Measurements from ENCODE around the gene POLA1. TPM values are rescaled to one million over a fixed set of nuclear protein-coding genes. Genes with fewer than 3 reads are reported as not detected.

POLA1 gene
- polyA plus RNA-seq, 1 experiment: 2.2 TPM

DNA sequence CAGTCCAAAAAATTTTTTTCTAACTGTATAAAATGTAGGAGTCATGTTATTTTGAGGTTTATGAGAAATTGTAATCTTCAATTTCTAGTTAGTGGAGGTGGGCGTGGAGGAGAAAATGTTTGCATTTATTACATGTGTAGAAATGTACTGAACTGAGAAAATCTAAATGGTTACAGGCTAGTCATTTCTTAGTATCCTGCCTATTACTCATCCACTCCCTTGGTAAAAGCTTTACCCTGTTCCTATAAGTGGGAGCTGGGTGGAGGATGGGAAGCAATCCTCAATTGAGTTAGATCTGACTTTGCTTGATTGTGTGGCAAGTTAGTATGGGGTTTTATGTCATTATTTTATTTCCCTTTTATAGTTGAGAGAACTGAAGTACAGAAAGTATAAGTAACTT, 73.8 kb downstream of the POLA1 start:
- H3K27me3 ChIP-seq (ENCODE audit: control insufficient read depth, insufficient read depth, low read length): no peaks in the 10 kb centered on the region
- H3K27ac ChIP-seq (ENCODE audit: low read depth, low read length): no peak overlapping the region
- POLR2A ChIA-PET: no interaction called here
- TF ChIP-seq, protein P1, sequence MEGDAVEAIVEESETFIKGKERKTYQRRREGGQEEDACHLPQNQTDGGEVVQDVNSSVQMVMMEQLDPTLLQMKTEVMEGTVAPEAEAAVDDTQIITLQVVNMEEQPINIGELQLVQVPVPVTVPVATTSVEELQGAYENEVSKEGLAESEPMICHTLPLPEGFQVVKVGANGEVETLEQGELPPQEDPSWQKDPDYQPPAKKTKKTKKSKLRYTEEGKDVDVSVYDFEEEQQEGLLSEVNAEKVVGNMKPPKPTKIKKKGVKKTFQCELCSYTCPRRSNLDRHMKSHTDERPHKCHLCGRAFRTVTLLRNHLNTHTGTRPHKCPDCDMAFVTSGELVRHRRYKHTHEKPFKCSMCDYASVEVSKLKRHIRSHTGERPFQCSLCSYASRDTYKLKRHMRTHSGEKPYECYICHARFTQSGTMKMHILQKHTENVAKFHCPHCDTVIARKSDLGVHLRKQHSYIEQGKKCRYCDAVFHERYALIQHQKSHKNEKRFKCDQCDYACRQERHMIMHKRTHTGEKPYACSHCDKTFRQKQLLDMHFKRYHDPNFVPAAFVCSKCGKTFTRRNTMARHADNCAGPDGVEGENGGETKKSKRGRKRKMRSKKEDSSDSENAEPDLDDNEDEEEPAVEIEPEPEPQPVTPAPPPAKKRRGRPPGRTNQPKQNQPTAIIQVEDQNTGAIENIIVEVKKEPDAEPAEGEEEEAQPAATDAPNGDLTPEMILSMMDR (IDR thresholded peaks at IDR 0.05; ENCODE audit: low read depth, low read length): no peak
- H3K9me3 ChIP-seq (ENCODE audit: control insufficient read depth, insufficient read depth, low read length): no peaks in the 10 kb centered on the region
- H3K4me3 ChIP-seq (ENCODE audit: low read depth, low read length): no peak overlapping the region
- no peak for DNase-seq (ENCODE audit: low read depth, low spot score)
- CTCF ChIA-PET: interaction anchor here (2.0 to 4.8 kb wide), 2 partner anchors 15 to 71 kb away, joined by 10 to 21 read pairs; no protein-coding TSS in a partner anchor

DNA sequence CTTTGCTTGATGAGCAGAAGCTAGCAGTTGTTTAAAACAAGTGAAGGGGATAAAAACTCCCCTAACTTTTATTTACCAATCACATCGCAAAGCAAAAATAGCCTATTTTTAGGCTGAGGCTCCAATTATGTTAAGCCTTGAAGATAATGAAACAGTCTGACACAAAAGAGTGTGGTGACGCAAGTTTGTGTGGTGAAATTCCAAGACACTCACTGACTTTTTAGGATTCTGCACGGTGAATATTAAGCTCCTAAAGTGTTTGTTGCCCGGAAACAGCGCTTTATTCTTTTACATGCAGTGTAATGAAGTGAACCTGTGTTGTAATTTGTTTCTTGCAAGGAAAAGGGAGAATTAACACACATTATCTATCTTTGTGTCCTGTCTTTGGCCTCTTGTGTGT, 74.8 kb downstream of the POLA1 start:
- no peak for DNase-seq (ENCODE audit: low read depth, low spot score)
- ChIA-PET CTCF (interaction anchor here (4.8 kb wide), 1 partner anchor 16 kb away, joined by 21 read pairs; no protein-coding TSS in a partner anchor), POLR2A (no interaction called here)
- TF ChIP-seq, protein P1 (IDR thresholded peaks at IDR 0.05; ENCODE audit: low read depth, low read length): no peak
- no peaks in the 10 kb centered on the region for H3K9me3 ChIP-seq (ENCODE audit: control insufficient read depth, insufficient read depth, low read length)
- no peaks in the 10 kb centered on the region for H3K27me3 ChIP-seq (ENCODE audit: control insufficient read depth, insufficient read depth, low read length)
- H3K4me3 ChIP-seq (ENCODE audit: low read depth, low read length): no peak overlapping the region
- no peak overlapping the region for H3K27ac ChIP-seq (ENCODE audit: low read depth, low read length)

DNA sequence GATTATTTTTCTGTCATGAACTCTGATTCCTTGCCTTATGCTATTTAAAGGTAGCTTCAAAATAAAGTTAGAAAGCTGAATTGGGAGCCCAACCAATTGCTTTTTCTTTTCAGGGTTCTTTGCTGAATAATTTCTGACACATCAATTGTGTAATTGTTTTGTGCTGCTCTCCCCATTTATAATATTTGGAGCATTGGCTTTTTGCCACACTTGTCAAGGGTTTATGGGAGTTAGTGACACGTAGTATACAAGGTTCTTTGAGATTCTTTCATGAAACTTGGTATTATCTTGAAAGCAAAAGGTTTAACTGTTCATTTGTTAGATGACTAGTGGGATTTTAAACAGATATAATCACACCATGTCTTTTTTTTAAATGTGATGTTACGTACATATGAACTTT, 80.9 kb downstream of the POLA1 start:
- H3K9me3 ChIP-seq (ENCODE audit: control insufficient read depth, insufficient read depth, low read length): no peaks in the 10 kb centered on the region
- no peaks in the 10 kb centered on the region for H3K27me3 ChIP-seq (ENCODE audit: control insufficient read depth, insufficient read depth, low read length)
- POLR2A ChIA-PET: no interaction called here
- TF ChIP-seq, protein P1 (IDR thresholded peaks at IDR 0.05; ENCODE audit: low read depth, low read length): no peak
- H3K27ac ChIP-seq (ENCODE audit: low read depth, low read length): no peak overlapping the region
- no peak for DNase-seq (ENCODE audit: low read depth, low spot score)
- H3K4me3 ChIP-seq (ENCODE audit: low read depth, low read length): no peak overlapping the region
- CTCF ChIA-PET: no interaction called here

DNA sequence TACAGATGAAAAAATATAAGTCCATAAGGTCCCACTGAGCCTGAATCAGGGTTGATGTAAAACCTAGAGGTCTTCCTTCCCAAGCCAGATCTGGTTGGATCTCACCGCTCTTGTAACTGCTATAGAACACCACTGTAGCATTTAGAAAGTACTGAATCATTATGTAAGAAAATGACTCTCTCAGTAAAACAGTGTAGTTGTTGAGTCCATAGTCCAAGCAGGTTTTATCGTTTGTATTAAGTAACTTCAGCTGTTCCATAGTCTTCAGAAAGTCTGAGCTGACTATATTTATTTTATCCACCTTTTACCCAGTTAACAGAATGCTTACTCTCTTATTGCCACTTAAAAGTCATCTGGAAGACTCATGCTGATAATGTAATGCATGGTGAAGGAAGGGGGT, 82.2 kb downstream of the POLA1 start:
- no peaks in the 10 kb centered on the region for H3K27me3 ChIP-seq (ENCODE audit: control insufficient read depth, insufficient read depth, low read length)
- TF ChIP-seq, protein P1 (IDR thresholded peaks at IDR 0.05; ENCODE audit: low read depth, low read length): no peak
- no peaks in the 10 kb centered on the region for H3K9me3 ChIP-seq (ENCODE audit: control insufficient read depth, insufficient read depth, low read length)
- H3K4me3 ChIP-seq (ENCODE audit: low read depth, low read length): no peak overlapping the region
- POLR2A ChIA-PET: no interaction called here
- DNase-seq (ENCODE audit: low read depth, low spot score): no peak
- CTCF ChIA-PET: no interaction called here
- H3K27ac ChIP-seq (ENCODE audit: low read depth, low read length): no peak overlapping the region

DNA sequence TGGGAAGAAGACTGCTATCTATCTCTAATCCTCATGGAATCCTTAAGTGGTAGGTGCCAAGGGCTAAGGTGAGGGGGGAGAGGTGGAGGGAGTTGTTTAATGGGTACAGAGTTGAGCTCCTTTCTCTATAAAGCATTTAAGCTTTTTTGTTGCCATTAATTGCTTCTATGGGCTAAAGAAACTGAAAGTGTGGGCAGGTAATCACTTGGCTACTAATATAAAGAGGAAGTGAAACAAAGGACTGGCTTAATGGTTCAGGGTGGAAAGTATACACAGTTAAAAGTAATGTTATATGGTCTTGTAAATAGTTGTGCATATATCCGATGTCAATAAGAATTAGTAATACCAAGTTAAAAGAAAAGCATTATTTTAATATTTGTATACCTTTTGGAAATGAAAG, 83.9 kb downstream of the POLA1 start:
- Histone ChIP-seq H3K9me3 (ENCODE audit: control insufficient read depth, insufficient read depth, low read length) (no peaks in the 10 kb centered on the region), H3K27ac (ENCODE audit: low read depth, low read length) (no peak overlapping the region), H3K4me3 (ENCODE audit: low read depth, low read length) (no peak overlapping the region), H3K27me3 (ENCODE audit: control insufficient read depth, insufficient read depth, low read length) (no peaks in the 10 kb centered on the region)
- POLR2A ChIA-PET: no interaction called here
- no peak for DNase-seq (ENCODE audit: low read depth, low spot score)
- TF ChIP-seq, protein P1 (IDR thresholded peaks at IDR 0.05; ENCODE audit: low read depth, low read length): no peak
- CTCF ChIA-PET: interaction anchor here (1.4 kb wide), 1 partner anchor 61 kb away, joined by 4 read pairs; no protein-coding TSS in a partner anchor

All from AG04450 (cell line).